ENCODE measurements around the gene CTSW.

DNA sequence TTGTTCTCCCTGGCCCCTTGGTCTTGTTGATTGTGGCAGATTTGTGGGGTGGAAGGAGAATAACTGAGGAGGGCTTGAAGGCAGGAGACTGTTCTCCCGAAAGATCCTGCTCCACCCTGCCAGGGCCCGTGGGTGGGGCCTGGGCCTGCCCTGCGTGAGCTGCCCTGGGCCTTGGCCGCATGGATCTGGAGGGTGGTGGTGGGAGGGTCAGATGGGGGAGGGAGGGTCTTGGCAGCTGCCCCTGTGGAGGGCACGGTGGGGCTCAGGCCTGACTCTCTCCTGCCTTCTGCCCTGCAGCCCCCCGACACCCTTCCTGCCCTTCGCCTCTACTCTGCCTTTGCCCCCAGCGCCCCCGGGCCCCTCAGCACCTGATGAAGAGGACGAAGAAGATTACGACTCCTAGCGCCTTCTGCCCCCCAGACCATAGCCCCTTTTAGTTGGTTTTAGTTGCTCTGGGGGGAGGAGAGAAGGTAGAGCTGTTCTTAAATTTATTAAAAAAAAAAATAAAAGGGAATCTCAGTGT, 41.5 kb downstream of the CTSW start:
- TF ChIP-seq, protein P1, sequence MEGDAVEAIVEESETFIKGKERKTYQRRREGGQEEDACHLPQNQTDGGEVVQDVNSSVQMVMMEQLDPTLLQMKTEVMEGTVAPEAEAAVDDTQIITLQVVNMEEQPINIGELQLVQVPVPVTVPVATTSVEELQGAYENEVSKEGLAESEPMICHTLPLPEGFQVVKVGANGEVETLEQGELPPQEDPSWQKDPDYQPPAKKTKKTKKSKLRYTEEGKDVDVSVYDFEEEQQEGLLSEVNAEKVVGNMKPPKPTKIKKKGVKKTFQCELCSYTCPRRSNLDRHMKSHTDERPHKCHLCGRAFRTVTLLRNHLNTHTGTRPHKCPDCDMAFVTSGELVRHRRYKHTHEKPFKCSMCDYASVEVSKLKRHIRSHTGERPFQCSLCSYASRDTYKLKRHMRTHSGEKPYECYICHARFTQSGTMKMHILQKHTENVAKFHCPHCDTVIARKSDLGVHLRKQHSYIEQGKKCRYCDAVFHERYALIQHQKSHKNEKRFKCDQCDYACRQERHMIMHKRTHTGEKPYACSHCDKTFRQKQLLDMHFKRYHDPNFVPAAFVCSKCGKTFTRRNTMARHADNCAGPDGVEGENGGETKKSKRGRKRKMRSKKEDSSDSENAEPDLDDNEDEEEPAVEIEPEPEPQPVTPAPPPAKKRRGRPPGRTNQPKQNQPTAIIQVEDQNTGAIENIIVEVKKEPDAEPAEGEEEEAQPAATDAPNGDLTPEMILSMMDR (IDR thresholded peaks at IDR 0.05; ENCODE audit: low read length), result no peak
- TF ChIP-seq EZH2 (IDR thresholded peaks at IDR 0.05; ENCODE audit: borderline replicate concordance, low read length), result no peak

Measured in OCI-LY1 (cell line).